SHP77 (cell line): Measurements from ENCODE around the gene ZFAND3.
"Not testable (repeated sequence)": the region's sequence is repeated elsewhere in the genome, so short reads cannot be mapped to it uniquely, and the experiment has no call there.

Experiments used
- DNase-seq, 2 experiments: peaks; one replicate each; lab custom pipeline; 2025; lab: John Stamatoyannopoulos, UW

The ZFAND3 gene

GRCh38 chr6:37865504-37865903 lies 46.0 kb downstream of the ZFAND3 start:
- no peak for DNase-seq

- DNase-seq = no peak
These were observed 47.3 kb downstream of the ZFAND3 start for GRCh38 chr6:37866590-37867507.

GRCh38 chr6:37867756-37868446 lies 48.4 kb downstream of the ZFAND3 start:
- DNase-seq = no peak

GRCh38 chr6:37868447-37868825 lies 48.9 kb downstream of the ZFAND3 start:
- no peak for DNase-seq

GRCh38 chr6:37871616-37872372 lies 52.3 kb downstream of the ZFAND3 start:
- DNase-seq = no peak

- DNase-seq = no peak
These were observed 52.8 kb downstream of the ZFAND3 start for GRCh38 chr6:37872373-37872745.

GRCh38 chr6:37874726-37875125 lies 55.2 kb downstream of the ZFAND3 start:
- no peak for DNase-seq

- no peak for DNase-seq
These were observed 56.2 kb downstream of the ZFAND3 start for GRCh38 chr6:37875561-37876309.

GRCh38 chr6:37876843-37877242 lies 57.3 kb downstream of the ZFAND3 start:
- DNase-seq = no peak

GRCh38 chr6:37877373-37878149 lies 58.0 kb downstream of the ZFAND3 start:
- no peak for DNase-seq

- no peak for DNase-seq
These were observed 58.7 kb downstream of the ZFAND3 start for GRCh38 chr6:37878150-37878710.

- not testable (repeated sequence) for DNase-seq
These were observed 61.1 kb downstream of the ZFAND3 start for GRCh38 chr6:37880602-37881001.

- no peak for DNase-seq
These were observed 62.8 kb downstream of the ZFAND3 start for GRCh38 chr6:37882292-37882691.

GRCh38 chr6:37882724-37883413 lies 63.3 kb downstream of the ZFAND3 start:
- DNase-seq = no peak

GRCh38 chr6:37884548-37884947 lies 65.0 kb downstream of the ZFAND3 start:
- DNase-seq = no peak

- DNase-seq = no peak
These were observed 69.5 kb downstream of the ZFAND3 start for GRCh38 chr6:37889051-37889450.

- DNase-seq = no peak
These were observed 70.0 kb downstream of the ZFAND3 start for GRCh38 chr6:37889486-37889885.

- no peak for DNase-seq
These were observed 71.5 kb downstream of the ZFAND3 start for GRCh38 chr6:37891072-37891471.

GRCh38 chr6:37893257-37893656 lies 73.7 kb downstream of the ZFAND3 start:
- no peak for DNase-seq

- DNase-seq = not testable (repeated sequence)
These were observed 74.2 kb downstream of the ZFAND3 start for GRCh38 chr6:37893734-37894133.
